MM.1S (cell line): ENCODE measurements around the gene ZNF575.
A peak's percentile ranks its signal among the peaks of the same experiment; 100 is the strongest.

Experiments
- DNase-seq: peaks from one replicate; pipeline ENCODE4 v3.0.0-alpha.2; 2015
- H2AFZ ChIP-seq: fragments of 300-600 bp; sonication (generic); 2 replicates; pipeline ENCODE4 v1.6.0; 2016; ENCODE audit warnings: antibody characterized with exemption, low read length
- H3F3A ChIP-seq: fragments of 300-600 bp; sonication (generic); 2 replicates; pipeline ENCODE4 v1.6.1; 2016; ENCODE audit warnings: mild to moderate bottlenecking, antibody characterized with exemption, low read length, moderate library complexity, mixed read lengths; ENCODE audit not compliant: insufficient read depth
- H3K27ac ChIP-seq: fragments of 300-600 bp; sonication (generic); 2 replicates; pipeline ENCODE4 v1.5.1; 2016; ENCODE audit warnings: mild to moderate bottlenecking, low read length
- H3K27me3 ChIP-seq: fragments of 300-600 bp; sonication (generic); replicated peaks from 2 replicates; pipeline ENCODE4 v1.6.0; 2016; ENCODE audit warnings: low read length; ENCODE audit not compliant: insufficient read depth
- H3K36me3 ChIP-seq: fragments of 300-600 bp; sonication (generic); replicated peaks from 2 replicates; pipeline ENCODE4 v1.6.1; 2016; ENCODE audit warnings: mild to moderate bottlenecking, low read length, mixed read lengths; ENCODE audit not compliant: insufficient read depth
- H3K4me1 ChIP-seq: fragments of 300-600 bp; sonication (generic); 2 replicates; pipeline ENCODE4 v1.6.1; 2016; ENCODE audit warnings: low read length, mixed read lengths
- H3K4me2 ChIP-seq: fragments of 300-600 bp; sonication (generic); 2 replicates; pipeline ENCODE4 v1.6.0; 2016; ENCODE audit warnings: low read depth, low read length
- H3K4me3 ChIP-seq: fragments of 300-600 bp; sonication (generic); 2 replicates; pipeline ENCODE4 v1.5.1; 2016; ENCODE audit warnings: low read length, mixed read lengths
- H3K79me2 ChIP-seq: fragments of 300-600 bp; sonication (generic); 2 replicates; pipeline ENCODE4 v1.6.1; 2016; ENCODE audit warnings: mixed run types, low read length, mixed read lengths
- H3K9ac ChIP-seq: fragments of 300-600 bp; sonication (generic); 2 replicates; pipeline ENCODE4 v1.6.1; 2016; ENCODE audit warnings: low read length, mixed read lengths
- H3K9me2 ChIP-seq: fragments of 300-600 bp; sonication (generic); replicated peaks from 2 replicates; pipeline ENCODE4 v1.6.1; 2016; ENCODE audit warnings: mild to moderate bottlenecking, low read length, mixed read lengths; ENCODE audit not compliant: insufficient read depth
- H3K9me3 ChIP-seq: fragments of 300-600 bp; sonication (generic); replicated peaks from 2 replicates; pipeline ENCODE4 v1.6.1; 2016; ENCODE audit warnings: mild to moderate bottlenecking, low read length, mixed read lengths; ENCODE audit not compliant: insufficient read depth
- H4K20me1 ChIP-seq: fragments of 300-600 bp; sonication (generic); 2 replicates; pipeline ENCODE4 v1.6.1; 2016; ENCODE audit warnings: mild to moderate bottlenecking, low read length, moderate library complexity, mixed read lengths; ENCODE audit not compliant: insufficient read depth
- EZH2 ChIP-seq: fragments of 300-600 bp; sonication (generic); optimal IDR thresholded peaks from 2 replicates; pipeline ENCODE3; 2017; ENCODE audit warnings: low read depth, mild to moderate bottlenecking, antibody characterized with exemption, low read length, mixed read lengths
- EZH2phosphoT487 ChIP-seq: fragments of 300-600 bp; sonication (generic); IDR thresholded peaks from 2 replicates; pipeline ENCODE4 v1.6.1; 2018; ENCODE audit warnings: antibody characterized with exemption, low read length
- TF ChIP-seq, protein P1 (sequence below): fragments of 300-600 bp; sonication (generic); IDR thresholded peaks from 2 replicates; pipeline ENCODE4 v1.5.1; 2016; ENCODE audit warnings: antibody characterized with exemption, low read length, mixed read lengths

Gene ZNF575

DNA sequence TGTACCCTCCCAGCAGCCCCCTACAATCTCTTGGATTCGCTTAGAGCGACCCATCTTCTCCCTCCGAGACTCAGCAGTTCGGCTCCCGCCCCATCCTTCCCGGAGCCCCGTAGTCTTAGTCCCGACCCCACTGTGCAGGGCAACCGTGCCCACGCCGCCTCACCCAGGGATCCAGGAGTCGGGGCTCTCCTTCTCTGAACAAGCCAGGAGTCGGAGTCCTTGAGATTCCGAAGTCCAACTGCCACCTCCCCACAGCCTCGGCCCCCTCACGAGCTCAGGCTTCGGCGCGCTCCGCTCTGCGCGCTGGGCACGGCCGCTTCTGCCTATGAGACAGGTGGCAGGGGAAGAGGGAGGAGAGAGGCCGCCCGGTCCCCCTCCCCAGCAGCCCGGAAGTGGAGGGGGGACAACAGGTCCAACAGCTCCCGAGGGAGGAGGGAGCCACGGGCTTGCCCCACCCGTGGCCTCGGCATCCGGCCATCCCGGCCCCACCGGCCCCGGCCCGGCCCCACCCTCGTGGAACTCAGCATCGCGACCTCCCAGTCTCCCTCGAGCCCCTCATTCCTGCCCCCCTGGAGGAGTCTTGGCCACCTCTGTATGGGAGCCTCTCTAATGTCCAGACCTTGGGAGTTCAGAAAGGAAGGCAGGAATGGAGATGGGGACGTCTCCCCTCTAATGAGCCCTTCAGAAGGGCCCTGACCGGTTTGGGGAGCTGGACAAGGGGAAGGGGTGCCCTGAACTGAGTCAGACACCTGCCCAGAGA, 28.4 kb upstream of the ZNF575 start, which contains the start of gene PHLDB3:
TSS of gene PHLDB3 (minus strand) at position 321 of the 760 bp plus-strand sequence. CDS start 628 bp downstream, outside the sequence.
- H3K9me2 ChIP-seq, result no peaks in the 10 kb centered on the region
- H3K27me3 ChIP-seq, result no peaks in the 10 kb centered on the region
- peak; percentile 39 for DNase-seq
- H3K4me1 ChIP-seq, result peaks cover 8% of the 10 kb centered on the region
- peak within 1 kb of the TSS; percentile 93 for H3K4me3 ChIP-seq
- H3K36me3 ChIP-seq, result no peaks in the 10 kb centered on the region
- H3K9ac ChIP-seq, result peak within 1 kb of the TSS; percentile 62; the same call in 1 of the 2 replicates
- peaks cover 4% of the 10 kb centered on the region; the same call in 1 of the 2 replicates for H3F3A ChIP-seq
- TF ChIP-seq, protein P1, sequence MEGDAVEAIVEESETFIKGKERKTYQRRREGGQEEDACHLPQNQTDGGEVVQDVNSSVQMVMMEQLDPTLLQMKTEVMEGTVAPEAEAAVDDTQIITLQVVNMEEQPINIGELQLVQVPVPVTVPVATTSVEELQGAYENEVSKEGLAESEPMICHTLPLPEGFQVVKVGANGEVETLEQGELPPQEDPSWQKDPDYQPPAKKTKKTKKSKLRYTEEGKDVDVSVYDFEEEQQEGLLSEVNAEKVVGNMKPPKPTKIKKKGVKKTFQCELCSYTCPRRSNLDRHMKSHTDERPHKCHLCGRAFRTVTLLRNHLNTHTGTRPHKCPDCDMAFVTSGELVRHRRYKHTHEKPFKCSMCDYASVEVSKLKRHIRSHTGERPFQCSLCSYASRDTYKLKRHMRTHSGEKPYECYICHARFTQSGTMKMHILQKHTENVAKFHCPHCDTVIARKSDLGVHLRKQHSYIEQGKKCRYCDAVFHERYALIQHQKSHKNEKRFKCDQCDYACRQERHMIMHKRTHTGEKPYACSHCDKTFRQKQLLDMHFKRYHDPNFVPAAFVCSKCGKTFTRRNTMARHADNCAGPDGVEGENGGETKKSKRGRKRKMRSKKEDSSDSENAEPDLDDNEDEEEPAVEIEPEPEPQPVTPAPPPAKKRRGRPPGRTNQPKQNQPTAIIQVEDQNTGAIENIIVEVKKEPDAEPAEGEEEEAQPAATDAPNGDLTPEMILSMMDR, result no peak
- no peak for TF ChIP-seq EZH2
- H4K20me1 ChIP-seq, result no peaks in the 10 kb centered on the region
- no peaks in the 10 kb centered on the region for H3K9me3 ChIP-seq
- H3K27ac ChIP-seq, result peak within 1 kb of the TSS; percentile 34; the same call in 1 of the 2 replicates
- H3K79me2 ChIP-seq, result no peaks in the 10 kb centered on the region
- H3K4me2 ChIP-seq, result peak within 1 kb of the TSS; percentile 97
- peak within 1 kb of the TSS; percentile 99 for H2AFZ ChIP-seq

DNA sequence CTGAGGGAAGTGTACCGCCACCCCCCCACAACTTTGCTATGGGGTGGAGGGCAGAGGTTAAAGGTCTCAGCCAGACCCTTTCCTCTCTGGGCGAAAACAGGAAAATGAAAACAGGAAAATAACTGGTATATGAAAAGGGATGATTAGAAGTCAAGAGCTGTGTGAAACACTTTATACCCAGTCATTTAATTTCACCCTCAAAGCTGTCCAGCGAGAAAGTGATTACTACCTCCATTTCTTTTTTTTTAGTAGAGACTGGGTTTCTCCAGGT, 27.9 kb upstream of the ZNF575 start:
- no peaks in the 10 kb centered on the region for H3K27me3 ChIP-seq
- peaks cover 8% of the 10 kb centered on the region for H3K4me1 ChIP-seq
- H3K79me2 ChIP-seq, result no peaks in the 10 kb centered on the region
- no peaks in the 10 kb centered on the region for H4K20me1 ChIP-seq
- H3K36me3 ChIP-seq, result no peaks in the 10 kb centered on the region
- TF ChIP-seq EZH2phosphoT487 (no peak), EZH2 (no peak)
- TF ChIP-seq, protein P1, result no peak
- H3K4me2 ChIP-seq, result peak overlapping the region; percentile 97; the same call in 1 of the 2 replicates
- no peak for DNase-seq
- 0 out of 2 replicates have a peak overlapping the region, but pooled peaks have one; percentile 99 for H2AFZ ChIP-seq
- peaks cover 4% of the 10 kb centered on the region; the same call in 1 of the 2 replicates for H3F3A ChIP-seq
- H3K9ac ChIP-seq, result no peak overlapping the region
- no peak overlapping the region for H3K4me3 ChIP-seq
- H3K27ac ChIP-seq, result no peak overlapping the region
- H3K9me3 ChIP-seq, result no peaks in the 10 kb centered on the region
- H3K9me2 ChIP-seq, result no peaks in the 10 kb centered on the region

DNA sequence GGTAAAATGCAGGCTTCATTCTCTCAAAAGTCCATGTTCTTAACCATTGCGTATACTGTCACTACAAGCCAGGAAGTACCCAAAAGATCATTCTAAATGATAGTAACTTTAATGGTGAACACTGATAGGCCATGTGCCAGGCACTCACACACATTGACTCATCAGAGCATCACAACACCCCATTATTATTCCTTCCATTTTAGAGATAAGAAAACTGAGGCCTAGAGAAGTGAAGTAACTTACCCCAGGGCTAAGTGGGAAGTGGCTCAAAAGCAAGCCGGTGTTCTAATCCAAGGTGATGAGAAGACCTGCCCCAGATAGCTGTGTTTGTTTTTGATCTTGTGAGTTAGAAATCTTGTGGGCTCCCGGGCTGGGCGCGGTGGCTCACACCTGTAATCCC, 27.0 kb upstream of the ZNF575 start:
- peaks cover 4% of the 10 kb centered on the region; the same call in 1 of the 2 replicates for H3F3A ChIP-seq
- H3K9ac ChIP-seq, result no peak overlapping the region
- H3K4me2 ChIP-seq, result no peak overlapping the region
- H3K27ac ChIP-seq, result no peak overlapping the region
- TF ChIP-seq EZH2phosphoT487, result no peak
- TF ChIP-seq EZH2, result no peak
- TF ChIP-seq, protein P1, result no peak
- H2AFZ ChIP-seq, result no peak overlapping the region
- H3K4me1 ChIP-seq, result peaks cover 8% of the 10 kb centered on the region
- no peaks in the 10 kb centered on the region for H3K9me2 ChIP-seq
- DNase-seq, result no peak
- H3K27me3 ChIP-seq, result no peaks in the 10 kb centered on the region
- H3K9me3 ChIP-seq, result no peaks in the 10 kb centered on the region
- no peaks in the 10 kb centered on the region for H4K20me1 ChIP-seq
- H3K79me2 ChIP-seq, result no peaks in the 10 kb centered on the region
- H3K4me3 ChIP-seq, result no peak overlapping the region
- H3K36me3 ChIP-seq, result no peaks in the 10 kb centered on the region
